ENCODE results near the gene HS3ST4. TPM values are rescaled to one million over a fixed set of nuclear protein-coding genes. Genes with fewer than 3 reads are reported as not detected.
A peak's percentile ranks its signal among the peaks of the same experiment; 100 is the strongest.

HS3ST4 gene
- total and polyA plus RNA-seq, 8 donors = 0.58 to 1.7 (median 0.81) TPM; not detected in 3

DNA sequence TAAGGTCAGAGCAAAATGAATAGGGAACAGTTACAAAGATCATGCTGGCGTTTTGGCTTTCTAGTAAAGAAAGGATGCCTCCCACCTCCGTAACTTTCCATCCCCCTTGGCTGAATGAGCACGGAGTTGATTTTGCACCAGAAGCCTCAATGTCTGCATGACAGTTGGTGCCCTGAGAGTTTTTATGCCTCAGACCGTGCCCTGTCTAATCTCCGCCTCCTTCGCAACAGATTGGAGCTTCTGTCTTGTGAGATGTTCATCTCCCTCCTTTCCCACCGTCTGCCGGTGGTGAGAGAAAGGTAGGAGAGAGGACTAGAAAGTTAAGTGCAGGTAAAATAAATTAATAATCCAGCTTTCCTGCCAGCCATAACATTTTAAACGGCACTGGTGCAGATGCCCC is 1.9 kb downstream of the HS3ST4 start:
- no peak for TF ChIP-seq POLR2AphosphoS5 (IDR thresholded peaks at IDR 0.05)
- TF ChIP-seq, protein P1, sequence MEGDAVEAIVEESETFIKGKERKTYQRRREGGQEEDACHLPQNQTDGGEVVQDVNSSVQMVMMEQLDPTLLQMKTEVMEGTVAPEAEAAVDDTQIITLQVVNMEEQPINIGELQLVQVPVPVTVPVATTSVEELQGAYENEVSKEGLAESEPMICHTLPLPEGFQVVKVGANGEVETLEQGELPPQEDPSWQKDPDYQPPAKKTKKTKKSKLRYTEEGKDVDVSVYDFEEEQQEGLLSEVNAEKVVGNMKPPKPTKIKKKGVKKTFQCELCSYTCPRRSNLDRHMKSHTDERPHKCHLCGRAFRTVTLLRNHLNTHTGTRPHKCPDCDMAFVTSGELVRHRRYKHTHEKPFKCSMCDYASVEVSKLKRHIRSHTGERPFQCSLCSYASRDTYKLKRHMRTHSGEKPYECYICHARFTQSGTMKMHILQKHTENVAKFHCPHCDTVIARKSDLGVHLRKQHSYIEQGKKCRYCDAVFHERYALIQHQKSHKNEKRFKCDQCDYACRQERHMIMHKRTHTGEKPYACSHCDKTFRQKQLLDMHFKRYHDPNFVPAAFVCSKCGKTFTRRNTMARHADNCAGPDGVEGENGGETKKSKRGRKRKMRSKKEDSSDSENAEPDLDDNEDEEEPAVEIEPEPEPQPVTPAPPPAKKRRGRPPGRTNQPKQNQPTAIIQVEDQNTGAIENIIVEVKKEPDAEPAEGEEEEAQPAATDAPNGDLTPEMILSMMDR (IDR thresholded peaks at IDR 0.05) = no peak
- no peak for TF ChIP-seq POLR2A (IDR thresholded peaks at IDR 0.05)
- TF ChIP-seq EP300 (IDR thresholded peaks at IDR 0.05) = no peak
- no peaks in the 10 kb centered on the region for H3K9me3 ChIP-seq
- WGBS, 5 donors = 10 to 17% (median 14%) methylated on average over 9 of the region's 9 CpGs
- peaks cover 0 to 75% (median 23%) of the 10 kb centered on the region in 3 donors for H3K27me3 ChIP-seq
- peak overlapping the region in 3 of 4 donors; percentile 41 to 65 (median 52) for H3K4me3 ChIP-seq
- peaks cover 9 to 35% (median 29%) of the 10 kb centered on the region in 4 donors for H3K4me1 ChIP-seq
- no peak for DNase-seq
- no peaks in the 10 kb centered on the region for H3K36me3 ChIP-seq
- H3K27ac ChIP-seq = no peak overlapping the region
- intact Hi-C loops (cut with DNase I; ENCODE audit: low total_unique reads) = no loop called here

DNA sequence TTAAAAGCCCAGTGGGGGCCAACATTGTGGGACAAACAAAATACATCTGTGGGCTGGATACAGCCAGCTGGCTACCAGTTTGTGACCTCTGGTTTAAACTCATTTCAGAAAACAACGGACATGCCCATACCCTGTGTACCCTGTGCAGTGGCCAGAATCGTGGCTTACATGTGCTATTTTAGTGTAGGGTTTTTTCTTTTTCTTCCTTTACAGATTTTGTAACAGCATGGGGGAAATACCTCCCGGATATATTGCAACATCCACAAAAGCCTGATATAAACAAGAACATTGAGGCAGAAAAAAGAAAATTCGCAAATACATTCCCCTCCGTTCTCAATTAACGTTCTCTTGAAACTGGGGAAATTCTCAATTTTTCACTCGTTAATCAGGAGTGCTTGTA is 7.3 kb downstream of the HS3ST4 start:
- H3K9me3 ChIP-seq = no peaks in the 10 kb centered on the region
- TF ChIP-seq POLR2A (IDR thresholded peaks at IDR 0.05) (no peak), POLR2AphosphoS5 (IDR thresholded peaks at IDR 0.05) (no peak), EP300 (IDR thresholded peaks at IDR 0.05) (no peak)
- TF ChIP-seq, protein P1 (IDR thresholded peaks at IDR 0.05) = no peak
- intact Hi-C loops (cut with DNase I; ENCODE audit: low total_unique reads) = no loop called here
- H3K4me3 ChIP-seq = no peak overlapping the region
- no peak overlapping the region for H3K27ac ChIP-seq
- DNase-seq = no peak
- no peaks in the 10 kb centered on the region for H3K4me1 ChIP-seq
- 68 to 80% (median 75%) methylated on average over 7 of the region's 7 CpGs for WGBS, 5 donors
- H3K27me3 ChIP-seq = peaks cover 0 to 24% (median 0%) of the 10 kb centered on the region in 3 donors
- H3K36me3 ChIP-seq = no peaks in the 10 kb centered on the region

DNA sequence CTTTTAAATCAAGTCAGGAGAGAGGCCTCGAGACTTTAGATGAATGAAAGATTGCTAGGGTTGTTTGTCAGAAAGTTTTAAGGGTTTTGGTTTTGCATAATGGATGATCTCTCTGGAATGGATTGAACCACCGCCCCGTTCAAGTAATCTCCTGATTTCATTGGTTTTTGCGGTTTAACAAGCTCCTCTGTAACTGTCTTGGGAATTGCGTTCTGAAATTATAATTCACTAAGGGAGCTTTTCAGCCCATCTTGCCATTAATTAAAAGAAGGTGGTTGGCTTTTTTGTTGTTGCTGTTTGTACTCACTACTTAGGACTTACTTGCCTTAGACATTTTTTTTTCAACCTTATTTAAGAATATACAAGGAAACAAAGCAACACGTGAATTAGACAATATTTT is 8.8 kb downstream of the HS3ST4 start:
- Histone ChIP-seq H3K4me1 (no peaks in the 10 kb centered on the region), H3K27me3 (peaks cover 0 to 12% (median 0%) of the 10 kb centered on the region in 3 donors), H3K4me3 (no peak overlapping the region), H3K36me3 (no peaks in the 10 kb centered on the region), H3K9me3 (no peaks in the 10 kb centered on the region), H3K27ac (no peak overlapping the region)
- intact Hi-C loops (cut with DNase I; ENCODE audit: low total_unique reads) = no loop called here
- WGBS, 5 donors = 85 to 91% (median 86%) methylated on average over 6 of the region's 6 CpGs
- no peak for TF ChIP-seq EP300 (IDR thresholded peaks at IDR 0.05)
- no peak for TF ChIP-seq POLR2AphosphoS5 (IDR thresholded peaks at IDR 0.05)
- TF ChIP-seq POLR2A (IDR thresholded peaks at IDR 0.05) = no peak
- TF ChIP-seq, protein P1 (IDR thresholded peaks at IDR 0.05) = no peak
- no peak for DNase-seq

DNA sequence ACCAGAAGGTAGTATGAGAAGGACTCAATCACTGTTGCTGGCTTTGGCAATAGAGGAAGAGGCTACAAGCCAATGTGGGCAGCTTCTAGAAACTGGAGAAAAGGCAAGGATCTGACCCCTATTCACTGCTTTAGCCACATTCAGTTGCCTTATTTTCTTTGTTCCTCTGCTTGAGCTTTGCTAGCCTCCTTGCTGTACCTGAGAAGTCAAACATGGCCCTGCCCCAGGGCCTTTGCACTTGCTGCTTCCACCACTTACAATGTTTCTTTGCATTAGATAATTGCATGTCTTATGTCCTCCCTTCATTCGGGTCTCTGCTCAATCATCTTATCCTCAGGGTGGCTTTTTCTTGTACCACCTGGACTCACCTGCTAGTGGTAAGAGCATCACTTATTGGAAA is 15.8 kb downstream of the HS3ST4 start:
- H3K4me3 ChIP-seq = no peak overlapping the region
- no peak for TF ChIP-seq POLR2AphosphoS5 (IDR thresholded peaks at IDR 0.05)
- TF ChIP-seq EP300 (IDR thresholded peaks at IDR 0.05) = no peak
- no peak for TF ChIP-seq POLR2A (IDR thresholded peaks at IDR 0.05)
- H3K4me1 ChIP-seq = no peaks in the 10 kb centered on the region
- no peak overlapping the region for H3K27ac ChIP-seq
- no peak for DNase-seq
- no peaks in the 10 kb centered on the region for H3K27me3 ChIP-seq
- intact Hi-C loops (cut with DNase I; ENCODE audit: low total_unique reads) = no loop called here
- no peaks in the 10 kb centered on the region for H3K36me3 ChIP-seq
- no peaks in the 10 kb centered on the region for H3K9me3 ChIP-seq
- 71 to 86% (median 77%) methylated on average over 1 of the region's 1 CpG for WGBS, 5 donors

DNA sequence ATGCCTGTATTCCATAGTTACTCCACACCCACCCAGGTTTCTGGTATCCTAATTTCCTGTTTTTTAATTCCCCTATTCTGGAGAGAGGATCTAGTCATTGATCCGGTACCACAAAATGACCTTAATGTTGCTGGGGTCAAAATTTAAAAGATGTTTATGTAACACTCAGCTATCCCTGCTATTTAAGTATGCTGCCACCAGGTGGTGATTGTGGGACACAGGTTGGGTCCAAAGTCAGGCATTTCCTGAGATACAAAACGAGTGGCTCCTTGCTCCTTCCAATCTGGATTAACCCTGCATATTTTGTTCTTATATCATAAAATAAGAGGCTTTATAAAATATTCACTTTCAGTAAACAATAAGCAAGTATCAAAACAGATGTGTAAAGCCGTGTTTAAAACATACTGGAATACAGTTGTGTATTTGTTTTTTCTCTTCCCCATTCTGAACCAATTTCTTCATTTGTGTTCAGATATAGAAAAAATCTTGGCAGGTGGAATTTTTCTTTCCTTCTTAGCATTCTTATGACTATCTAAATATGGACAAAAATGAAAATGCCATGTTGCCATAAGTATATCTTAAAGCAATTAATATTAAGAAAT is 16.3 kb downstream of the HS3ST4 start:
- intact Hi-C loops (cut with DNase I; ENCODE audit: low total_unique reads) = no loop called here
- DNase-seq = peak; percentile 22 to 42

More for the DNA sequence above, 16.3 kb downstream of the HS3ST4 start:
- Histone ChIP-seq H3K9me3 (no peaks in the 10 kb centered on the region), H3K4me1 (no peaks in the 10 kb centered on the region), H3K4me3 (no peak overlapping the region), H3K36me3 (no peaks in the 10 kb centered on the region), H3K27ac (no peak overlapping the region), H3K27me3 (no peaks in the 10 kb centered on the region)
- TF ChIP-seq, protein P1 (IDR thresholded peaks at IDR 0.05) = peak in 2 of 7 experiments; percentile 28 to 48
- no peak for TF ChIP-seq POLR2AphosphoS5 (IDR thresholded peaks at IDR 0.05)
- 21 to 32% (median 29%) methylated on average over 3 of the region's 3 CpGs for WGBS, 5 donors

Measured in stomach (tissue), 9 donors.